HUES64 (cell line): Measurements from ENCODE around the gene OR4K5. TPM values are rescaled to one million over a fixed set of nuclear protein-coding genes. Genes with fewer than 3 reads are reported as not detected.

Source experiments
- H3K27ac ChIP-seq: 2 replicates; pipeline ENCODE4 v1.7.0; 2013; ENCODE audit warnings: low read depth, low read length, inconsistent platforms
- H3K27me3 ChIP-seq: 2 replicates; pipeline ENCODE4 v1.6.1; 2013; ENCODE audit warnings: mild to moderate bottlenecking, low read length; ENCODE audit not compliant: insufficient read depth
- H3K36me3 ChIP-seq: 2 replicates; pipeline ENCODE4 v1.6.1; 2013; ENCODE audit warnings: mild to moderate bottlenecking, low read length; ENCODE audit not compliant: insufficient read depth
- H3K4me1 ChIP-seq: 2 replicates; pipeline ENCODE4 v1.6.1; 2013; ENCODE audit warnings: mild to moderate bottlenecking, low read length, moderate library complexity; ENCODE audit not compliant: insufficient read depth
- H3K4me3 ChIP-seq: 2 replicates; pipeline ENCODE4 v1.5.1; 2013; ENCODE audit warnings: mild to moderate bottlenecking, low read length, moderate library complexity
- H3K9ac ChIP-seq: 2 replicates; pipeline ENCODE4 v1.6.1; 2013; ENCODE audit warnings: mild to moderate bottlenecking, low read depth, low read length
- H3K9me3 ChIP-seq: 2 replicates; pipeline ENCODE4 v1.6.1; 2013; ENCODE audit warnings: low read depth, low read length; ENCODE audit not compliant: insufficient read depth
- WGBS: fragments of 150-250, 120-280 bp; methylation state at CpG from one replicate; pipeline ENCODE4 v1.1.7; 2013; ENCODE audit warnings: missing lambda C conversion rate; 5-methylcytosine and 5-hydroxymethylcytosine counted together
- polyA plus RNA-seq, 2 experiments: library from polyadenylated mRNA; stranded (reverse); fragments of 50-300 nt; gene quantifications; one replicate each; pipeline ENCODE4 v1.2.3, GENCODE V29; 2013

OR4K5 gene, protein sequence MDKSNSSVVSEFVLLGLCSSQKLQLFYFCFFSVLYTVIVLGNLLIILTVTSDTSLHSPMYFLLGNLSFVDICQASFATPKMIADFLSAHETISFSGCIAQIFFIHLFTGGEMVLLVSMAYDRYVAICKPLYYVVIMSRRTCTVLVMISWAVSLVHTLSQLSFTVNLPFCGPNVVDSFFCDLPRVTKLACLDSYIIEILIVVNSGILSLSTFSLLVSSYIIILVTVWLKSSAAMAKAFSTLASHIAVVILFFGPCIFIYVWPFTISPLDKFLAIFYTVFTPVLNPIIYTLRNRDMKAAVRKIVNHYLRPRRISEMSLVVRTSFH
- not detected for polyA plus RNA-seq (2013, experiment 1 of 2)
- polyA plus RNA-seq (2013, experiment 2 of 2), result not detected

DNA sequence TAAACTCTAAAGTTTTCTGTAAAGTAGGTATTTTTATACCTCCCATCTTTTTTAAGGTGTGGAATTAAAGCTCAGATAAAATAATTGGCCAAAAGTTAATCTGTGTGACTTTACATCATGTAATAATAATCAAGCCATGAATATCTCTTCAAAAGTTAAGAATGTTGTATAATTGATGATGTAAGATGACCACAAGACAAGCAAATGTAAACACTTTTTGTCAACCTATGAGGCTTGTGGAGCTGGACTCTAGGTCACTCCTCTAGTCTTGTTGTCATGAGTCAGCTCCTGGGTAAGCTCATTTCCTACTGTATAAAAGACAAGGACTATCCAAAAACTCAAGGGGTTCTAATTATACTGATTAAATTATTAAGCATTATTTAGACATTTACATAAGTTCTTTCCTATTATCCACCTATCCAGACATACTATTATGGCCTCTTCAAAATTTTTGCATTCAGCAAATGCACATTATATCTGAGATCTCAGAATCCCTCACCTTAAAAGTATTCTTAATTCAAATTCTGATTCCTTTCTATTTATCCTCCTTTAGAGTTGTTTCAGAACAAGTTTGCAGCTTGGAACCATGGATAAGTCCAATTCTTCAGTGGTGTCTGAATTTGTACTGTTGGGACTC lies at the start of gene OR4K5:
OR4K5 (plus strand) TSS at position 587 of the 637 bp plus-strand sequence; CDS start at position 587, 0 bp downstream.
- no peak within 1 kb of the TSS for H3K27ac ChIP-seq
- peaks cover 96% of the 10 kb centered on the region for H3K9me3 ChIP-seq
- no peak within 1 kb of the TSS; the same call in 1 of the 2 replicates for H3K4me3 ChIP-seq
- no peaks in the 10 kb centered on the region for H3K4me1 ChIP-seq
- H3K27me3 ChIP-seq, result no peaks in the 10 kb centered on the region
- H3K36me3 ChIP-seq, result no peaks in the 10 kb centered on the region
- H3K9ac ChIP-seq, result no peak within 1 kb of the TSS

DNA sequence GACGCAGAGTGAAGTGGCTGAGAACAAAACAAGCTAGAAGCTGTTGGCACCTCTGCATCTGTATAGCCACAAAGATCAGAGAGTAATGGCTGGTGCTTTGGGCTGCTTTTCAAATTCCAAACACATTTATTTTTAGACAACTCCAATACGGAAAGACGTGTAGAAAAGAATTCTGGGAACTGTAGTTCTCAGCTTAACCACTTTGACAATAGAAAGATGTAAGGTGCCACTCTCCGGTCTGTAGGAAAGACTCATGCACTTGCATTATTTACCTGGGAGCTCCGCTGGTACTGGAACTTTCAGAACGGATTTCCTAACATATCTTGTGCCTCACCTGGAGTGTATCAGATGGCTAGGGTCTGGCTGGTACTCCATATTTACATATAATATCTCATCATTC lies 47.2 kb upstream of the OR4K5 start:
- WGBS, result 66% methylated on average over 6 of the region's 6 CpGs
- Histone ChIP-seq H3K4me1 (no peaks in the 10 kb centered on the region), H3K4me3 (no peak overlapping the region), H3K36me3 (no peaks in the 10 kb centered on the region), H3K27ac (no peak overlapping the region), H3K9ac (no peak overlapping the region), H3K9me3 (peaks cover 94% of the 10 kb centered on the region), H3K27me3 (no peaks in the 10 kb centered on the region)

DNA sequence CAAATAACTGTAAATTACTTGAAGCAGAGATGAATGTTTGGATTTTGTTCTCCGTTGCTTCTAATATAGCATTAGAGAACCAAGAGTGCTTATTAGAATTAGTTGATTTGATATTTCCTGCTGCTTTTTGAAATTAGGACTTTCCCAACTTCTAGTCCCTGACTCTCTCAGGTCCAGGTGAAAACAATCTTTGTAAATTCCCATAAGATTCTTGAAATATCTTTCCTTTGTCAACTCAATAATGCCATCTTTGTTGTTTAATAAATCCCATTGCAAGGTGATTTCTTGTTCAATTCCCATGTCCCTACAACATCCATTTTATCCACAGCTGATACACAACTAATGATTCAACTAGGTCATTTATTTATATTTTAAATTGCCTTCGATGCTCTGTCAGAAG lies 45.6 kb upstream of the OR4K5 start, which contains the start of gene OR4K2:
OR4K2 (plus strand) TSS at position 301 of the 400 bp plus-strand sequence. CDS start 1,126 bp downstream, outside the sequence.
- 100% methylated on average over 1 of the region's 2 CpGs for WGBS
- H3K4me3 ChIP-seq, result no peak within 1 kb of the TSS
- H3K4me1 ChIP-seq, result no peaks in the 10 kb centered on the region
- peaks cover 94% of the 10 kb centered on the region for H3K9me3 ChIP-seq
- H3K36me3 ChIP-seq, result no peaks in the 10 kb centered on the region
- H3K27ac ChIP-seq, result no peak within 1 kb of the TSS
- no peak within 1 kb of the TSS for H3K9ac ChIP-seq
- no peaks in the 10 kb centered on the region for H3K27me3 ChIP-seq

DNA sequence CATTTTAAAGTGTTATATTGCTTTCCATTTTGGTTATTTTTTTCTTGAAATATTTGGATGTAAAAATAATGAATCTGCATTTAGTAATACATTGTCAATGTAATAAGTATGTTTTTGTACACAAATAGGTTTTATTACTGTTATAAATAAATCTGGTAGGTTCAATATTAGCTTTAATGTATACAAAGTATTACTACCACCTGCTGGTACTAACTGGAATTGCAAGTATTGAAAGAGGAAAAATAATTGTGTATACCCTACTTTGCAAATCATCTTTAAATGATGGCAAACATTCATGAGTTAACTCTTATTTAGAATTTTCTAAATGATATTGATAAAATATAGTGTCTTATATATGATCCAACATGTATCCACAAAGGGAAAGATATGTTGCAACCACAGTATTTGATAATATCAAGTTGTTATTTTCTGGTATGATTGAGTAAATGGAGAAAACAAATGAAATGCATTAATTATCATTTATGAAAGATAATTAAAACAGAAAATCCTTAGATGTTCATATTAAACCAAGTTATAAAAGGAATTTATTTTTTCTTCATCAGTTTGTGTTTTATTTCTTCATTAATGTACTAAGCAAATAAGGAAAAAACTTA lies 42.3 kb upstream of the OR4K5 start:
- H3K9ac ChIP-seq, result no peak overlapping the region
- no peaks in the 10 kb centered on the region for H3K4me1 ChIP-seq
- no peak overlapping the region for H3K27ac ChIP-seq
- peaks cover 99% of the 10 kb centered on the region for H3K9me3 ChIP-seq
- H3K36me3 ChIP-seq, result no peaks in the 10 kb centered on the region
- no peak overlapping the region for H3K4me3 ChIP-seq
- H3K27me3 ChIP-seq, result no peaks in the 10 kb centered on the region

DNA sequence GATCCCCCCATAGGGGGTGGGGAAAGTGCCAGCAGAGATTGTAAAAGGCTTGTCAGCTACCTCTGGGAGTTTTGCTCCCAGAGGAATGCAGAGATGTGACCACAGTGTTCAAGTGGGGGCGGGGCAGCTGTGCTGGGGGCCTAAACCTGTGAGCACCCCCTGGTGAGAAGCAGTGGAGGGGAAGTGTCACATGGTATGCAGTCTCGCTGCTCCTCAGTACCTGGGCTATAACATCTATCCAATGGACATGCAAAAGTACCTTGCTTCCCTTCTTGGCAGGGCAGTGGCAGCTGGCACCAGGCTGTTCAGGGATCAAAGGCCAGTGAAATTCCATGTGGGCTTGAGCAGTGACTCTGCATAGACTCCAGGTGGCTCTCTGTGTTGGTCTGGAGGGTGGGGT lies 25.1 kb upstream of the OR4K5 start:
- H3K4me3 ChIP-seq, result no peak overlapping the region
- H3K27me3 ChIP-seq, result no peaks in the 10 kb centered on the region
- H3K9me3 ChIP-seq, result peaks cover 95% of the 10 kb centered on the region
- no peak overlapping the region for H3K9ac ChIP-seq
- WGBS, result 44% methylated on average over 2 of the region's 2 CpGs
- H3K4me1 ChIP-seq, result no peaks in the 10 kb centered on the region
- no peaks in the 10 kb centered on the region for H3K36me3 ChIP-seq
- no peak overlapping the region for H3K27ac ChIP-seq

DNA sequence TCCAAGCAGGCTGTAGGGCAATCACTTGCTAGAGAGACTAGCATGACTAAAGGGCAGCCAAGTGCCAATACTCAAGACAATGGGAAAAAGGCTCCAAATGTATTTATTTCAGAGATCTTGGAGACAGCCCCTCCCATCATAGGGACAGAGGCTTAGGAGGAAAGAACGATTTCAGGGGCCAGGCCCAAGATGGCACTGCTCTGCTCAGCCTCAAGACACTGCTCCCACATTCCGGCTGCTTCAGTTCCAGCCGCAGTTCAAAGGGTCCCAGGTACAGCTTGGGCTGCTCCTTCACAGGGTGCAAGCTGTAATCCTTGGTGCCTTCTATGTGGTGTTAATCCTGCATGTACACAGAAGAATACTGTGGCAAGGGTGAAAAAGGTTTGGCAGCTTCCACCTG lies 19.4 kb upstream of the OR4K5 start:
- H3K9ac ChIP-seq, result no peak overlapping the region
- H3K9me3 ChIP-seq, result peaks cover 91% of the 10 kb centered on the region
- H3K27ac ChIP-seq, result no peak overlapping the region
- 68% methylated on average over 3 of the region's 3 CpGs for WGBS
- H3K27me3 ChIP-seq, result no peaks in the 10 kb centered on the region
- H3K4me3 ChIP-seq, result no peak overlapping the region
- no peaks in the 10 kb centered on the region for H3K36me3 ChIP-seq
- no peaks in the 10 kb centered on the region for H3K4me1 ChIP-seq

DNA sequence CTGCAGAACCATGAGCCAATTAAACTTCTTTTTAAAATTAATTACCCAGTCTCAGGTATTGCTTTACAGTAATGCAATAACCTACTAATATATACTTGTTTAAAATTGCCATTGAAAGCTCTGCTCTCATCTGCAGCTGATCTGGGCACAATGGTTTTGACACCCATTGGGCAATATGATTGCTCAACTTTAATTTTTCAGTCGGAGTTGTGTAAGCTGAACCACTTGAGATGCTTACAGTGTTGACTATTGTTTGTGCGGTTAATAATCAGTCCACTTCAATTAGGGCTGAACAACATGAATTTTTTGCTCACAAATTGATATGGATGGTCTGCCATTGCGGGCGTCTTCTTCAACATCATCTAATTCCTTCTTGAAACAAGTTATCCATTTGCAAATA lies 18.0 kb upstream of the OR4K5 start:
- WGBS, result 91% methylated on average over 4 of the region's 4 CpGs
- H3K9me3 ChIP-seq, result peaks cover 91% of the 10 kb centered on the region

DNA sequence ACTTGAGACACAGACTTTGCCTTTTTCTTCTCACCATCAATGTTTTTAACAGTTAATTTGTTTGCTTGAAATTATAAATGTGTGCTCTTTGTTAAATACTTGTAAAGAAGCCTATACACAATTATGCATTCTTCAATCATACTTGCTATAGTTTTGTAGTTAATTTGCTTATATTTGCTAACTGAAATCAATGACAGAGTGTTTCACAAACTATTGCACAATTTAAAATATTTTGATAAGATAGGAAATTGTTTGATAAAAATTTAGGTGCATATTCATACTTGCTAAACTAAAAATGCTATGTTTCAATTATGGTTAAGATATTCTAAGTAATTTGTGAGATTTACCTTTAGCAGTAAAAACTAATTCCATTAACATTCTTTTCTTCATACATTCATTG lies 13.7 kb upstream of the OR4K5 start:
- Histone ChIP-seq H3K27ac (no peak overlapping the region), H3K36me3 (no peaks in the 10 kb centered on the region), H3K9ac (no peak overlapping the region), H3K27me3 (no peaks in the 10 kb centered on the region), H3K4me3 (no peak overlapping the region), H3K9me3 (peaks cover 95% of the 10 kb centered on the region), H3K4me1 (no peaks in the 10 kb centered on the region)

More for the DNA sequence above, 18.0 kb upstream of the OR4K5 start:
- Histone ChIP-seq H3K4me3 (no peak overlapping the region), H3K36me3 (no peaks in the 10 kb centered on the region), H3K27ac (no peak overlapping the region), H3K27me3 (no peaks in the 10 kb centered on the region), H3K4me1 (no peaks in the 10 kb centered on the region), H3K9ac (no peak overlapping the region)

DNA sequence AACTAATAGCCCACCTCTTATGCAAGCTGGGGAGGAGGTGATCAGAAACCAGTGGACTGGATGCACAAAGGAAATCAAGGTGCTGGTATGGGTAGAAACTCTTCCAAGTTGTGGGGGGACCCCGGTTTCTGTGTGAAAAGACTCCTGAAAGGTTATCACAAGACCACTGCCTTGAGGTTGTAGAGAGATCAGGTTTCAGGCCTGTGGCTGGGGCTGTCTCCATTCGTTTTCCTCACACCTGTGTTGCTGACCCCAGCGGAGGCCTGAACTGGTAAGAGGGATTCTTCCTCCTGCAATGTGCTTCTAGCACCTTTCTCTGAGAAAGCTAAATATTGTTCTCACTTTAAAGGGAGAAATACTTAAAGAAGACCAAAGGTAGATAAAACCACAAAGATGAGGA lies 9.3 kb upstream of the OR4K5 start:
- WGBS, result 46% methylated on average over 3 of the region's 3 CpGs
- Histone ChIP-seq H3K9ac (no peak overlapping the region), H3K9me3 (peaks cover 70% of the 10 kb centered on the region), H3K27me3 (no peaks in the 10 kb centered on the region), H3K36me3 (no peaks in the 10 kb centered on the region), H3K4me3 (no peak overlapping the region), H3K4me1 (no peaks in the 10 kb centered on the region), H3K27ac (no peak overlapping the region)

DNA sequence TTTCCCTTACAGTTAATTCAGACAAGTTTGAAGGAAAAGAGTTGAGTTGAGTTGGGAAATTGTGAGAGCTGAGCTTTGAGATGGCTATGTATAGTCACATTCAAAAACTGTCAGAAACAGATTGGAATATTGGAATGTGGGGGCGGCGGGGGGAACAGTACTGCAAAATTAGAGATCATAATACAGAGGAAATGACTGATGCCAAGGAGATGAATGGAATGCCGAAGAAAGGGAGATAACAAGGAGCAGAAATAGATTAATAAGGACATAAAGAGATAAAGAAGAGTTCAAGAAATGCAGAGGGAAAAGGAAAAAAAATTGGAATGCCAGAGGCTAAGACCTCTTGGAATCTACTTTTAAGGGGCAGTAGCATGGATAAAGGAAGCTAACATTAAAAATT lies 3.2 kb upstream of the OR4K5 start:
- Histone ChIP-seq H3K9ac (no peak overlapping the region), H3K27me3 (no peaks in the 10 kb centered on the region), H3K9me3 (peaks cover 75% of the 10 kb centered on the region), H3K36me3 (no peaks in the 10 kb centered on the region), H3K4me3 (no peak overlapping the region), H3K27ac (no peak overlapping the region), H3K4me1 (no peaks in the 10 kb centered on the region)
- WGBS, result 83% methylated on average over 3 of the region's 3 CpGs

DNA sequence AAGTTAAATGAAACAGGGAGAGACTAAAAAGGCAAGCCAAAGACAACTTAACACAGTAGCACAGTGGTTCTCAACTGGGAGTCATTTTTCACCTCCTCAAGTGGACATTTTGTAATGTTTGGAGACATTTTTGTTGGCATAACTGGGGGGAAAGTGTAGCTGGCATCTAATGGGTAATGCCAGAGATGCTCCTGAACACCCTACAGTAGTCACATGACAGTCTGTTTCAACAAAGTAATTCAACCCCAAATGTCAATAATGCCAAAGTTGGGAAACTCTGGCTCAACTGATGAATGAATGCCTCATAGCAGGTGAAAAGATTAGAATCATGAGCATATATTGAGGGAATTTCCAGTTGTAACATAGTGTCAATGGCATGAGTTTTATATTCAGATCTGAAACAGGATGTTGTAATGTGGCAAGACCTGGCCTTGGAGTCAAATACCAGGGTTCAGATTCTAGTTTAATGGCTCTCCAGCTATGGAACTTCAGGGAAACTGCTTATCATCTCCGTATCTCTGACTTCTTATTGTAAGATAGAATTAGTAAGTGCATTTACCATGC lies 2.4 kb upstream of the OR4K5 start:
- WGBS, result 82% methylated on average over 1 of the region's 1 CpG
- no peaks in the 10 kb centered on the region for H3K36me3 ChIP-seq
- peaks cover 83% of the 10 kb centered on the region for H3K9me3 ChIP-seq

More for the DNA sequence above, 2.4 kb upstream of the OR4K5 start:
- Histone ChIP-seq H3K9ac (no peak overlapping the region), H3K4me3 (no peak overlapping the region), H3K4me1 (no peaks in the 10 kb centered on the region), H3K27ac (no peak overlapping the region), H3K27me3 (no peaks in the 10 kb centered on the region)
